Peyer's patch (tissue), 4 donors: ENCODE measurements around the gene GPLD1. TPM values are rescaled to one million over a fixed set of nuclear protein-coding genes. Genes with fewer than 3 reads are reported as not detected.

Experiments
- DNase-seq, 3 donors: peaks; one replicate each; pipeline ENCODE4 v3.0.0-alpha.2; 2017 to 2019
- H3K27ac ChIP-seq, 4 donors: fragments of 200-600 bp; sonication (generic); one replicate each; pipeline ENCODE4 v1.5.1; 2016 to 2019
- H3K27me3 ChIP-seq, 2 donors: fragments of 200-600 bp; sonication (generic); one replicate each; pipeline ENCODE4 v1.5.1; 2019
- H3K36me3 ChIP-seq, 3 donors: fragments of 200-600 bp; sonication (generic); one replicate each; pipeline ENCODE4 v1.5.1; 2016 to 2019
- H3K4me1 ChIP-seq, 4 donors: fragments of 200-600 bp; sonication (generic); one replicate each; pipeline ENCODE4 v1.5.1; 2016 to 2019
- H3K4me3 ChIP-seq, 4 donors: fragments of 200-600 bp; sonication (generic); 1 replicate in 3 of 4; 2 replicates in 1 of 4; pipeline ENCODE4 v1.5.1; 2016 to 2019; ENCODE audit warnings: mild to moderate bottlenecking in 1 of 4
- H3K9me3 ChIP-seq, 4 donors: fragments of 200-600 bp; sonication (generic); one replicate each; pipeline ENCODE4 v1.5.1; 2016 to 2019; ENCODE audit warnings: mild to moderate bottlenecking in 1 of 4
- POLR2A ChIP-seq, 2 donors: fragments of 450-650 bp; IDR thresholded peaks; one replicate each; pipeline ENCODE4 v1.5.1; 2017; ENCODE audit warnings: antibody characterized with exemption in 2 of 2, mild to moderate bottlenecking in 2 of 2, moderate library complexity in 2 of 2
- total RNA-seq, 4 donors: library from RNA; depleted of rRNA; stranded (reverse); fragments of >200 nt; gene quantifications; one replicate each; pipeline ENCODE4 v1.1.0, GENCODE V29; 2016
- TF ChIP-seq, protein P1 (sequence below), 6 experiments: fragments of 450-650 bp in 4 of 6; fragments of 200-600 bp in 2 of 6; sonication (generic) in 1 of 6; IDR thresholded peaks; one replicate each; pipeline ENCODE4 v1.5.1; 2017 to 2019; ENCODE audit warnings: antibody characterized with exemption in 6 of 6, mild to moderate bottlenecking in 3 of 6, moderate library complexity in 1 of 6

GPLD1 gene
- total RNA-seq, 4 donors from 2014 or later: 2.1 TPM; not detected in 3

DNA sequence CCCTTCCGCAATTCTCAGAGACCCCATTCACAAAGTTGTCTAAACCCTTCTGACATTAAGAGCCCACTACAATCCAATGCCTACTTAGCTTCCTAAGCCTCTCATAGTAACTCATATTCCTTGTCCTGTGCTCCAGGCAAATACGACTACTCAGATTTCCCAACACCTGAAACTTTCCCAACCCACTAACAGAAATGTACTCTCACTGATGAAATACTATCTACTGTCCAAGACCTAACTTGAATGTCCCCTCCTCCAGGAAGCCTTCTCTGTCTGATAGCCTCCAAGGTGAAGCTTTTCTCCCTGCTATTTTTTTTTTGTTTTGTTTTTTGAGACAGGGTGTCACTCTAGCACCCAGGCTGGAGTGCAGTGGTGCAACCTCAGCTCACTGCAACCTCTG, 30.4 kb downstream of the GPLD1 start:
- H3K9me3 ChIP-seq: no peaks in the 10 kb centered on the region
- DNase-seq: no peak
- H3K27ac ChIP-seq: no peak overlapping the region
- no peak for TF ChIP-seq POLR2A (IDR thresholded peaks at IDR 0.05)
- TF ChIP-seq, protein P1, sequence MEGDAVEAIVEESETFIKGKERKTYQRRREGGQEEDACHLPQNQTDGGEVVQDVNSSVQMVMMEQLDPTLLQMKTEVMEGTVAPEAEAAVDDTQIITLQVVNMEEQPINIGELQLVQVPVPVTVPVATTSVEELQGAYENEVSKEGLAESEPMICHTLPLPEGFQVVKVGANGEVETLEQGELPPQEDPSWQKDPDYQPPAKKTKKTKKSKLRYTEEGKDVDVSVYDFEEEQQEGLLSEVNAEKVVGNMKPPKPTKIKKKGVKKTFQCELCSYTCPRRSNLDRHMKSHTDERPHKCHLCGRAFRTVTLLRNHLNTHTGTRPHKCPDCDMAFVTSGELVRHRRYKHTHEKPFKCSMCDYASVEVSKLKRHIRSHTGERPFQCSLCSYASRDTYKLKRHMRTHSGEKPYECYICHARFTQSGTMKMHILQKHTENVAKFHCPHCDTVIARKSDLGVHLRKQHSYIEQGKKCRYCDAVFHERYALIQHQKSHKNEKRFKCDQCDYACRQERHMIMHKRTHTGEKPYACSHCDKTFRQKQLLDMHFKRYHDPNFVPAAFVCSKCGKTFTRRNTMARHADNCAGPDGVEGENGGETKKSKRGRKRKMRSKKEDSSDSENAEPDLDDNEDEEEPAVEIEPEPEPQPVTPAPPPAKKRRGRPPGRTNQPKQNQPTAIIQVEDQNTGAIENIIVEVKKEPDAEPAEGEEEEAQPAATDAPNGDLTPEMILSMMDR (IDR thresholded peaks at IDR 0.05): no peak
- H3K4me3 ChIP-seq: no peak overlapping the region
- H3K4me1 ChIP-seq: no peaks in the 10 kb centered on the region
- no peaks in the 10 kb centered on the region for H3K27me3 ChIP-seq
- no peaks in the 10 kb centered on the region for H3K36me3 ChIP-seq

DNA sequence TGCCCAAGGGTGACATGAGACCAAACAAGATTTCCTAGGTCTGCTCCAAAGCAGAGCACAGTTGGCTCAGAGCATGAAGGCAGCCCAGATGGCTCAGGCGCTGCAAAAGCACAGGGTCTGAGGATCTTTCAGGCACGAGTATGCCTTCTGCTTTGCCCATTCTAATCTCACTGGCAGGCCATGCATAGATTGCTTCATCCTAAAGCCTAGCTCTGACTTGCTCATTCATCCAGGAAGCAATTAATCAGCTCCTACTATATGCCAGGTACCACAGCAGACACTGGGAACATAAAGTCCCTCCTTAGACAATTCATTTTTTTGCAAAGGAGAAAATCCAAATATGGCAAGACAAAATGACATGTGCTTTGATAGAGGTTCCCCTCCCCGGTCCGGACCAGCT, 31.2 kb downstream of the GPLD1 start:
- no peaks in the 10 kb centered on the region for H3K9me3 ChIP-seq
- no peaks in the 10 kb centered on the region for H3K4me1 ChIP-seq
- H3K27me3 ChIP-seq: no peaks in the 10 kb centered on the region
- H3K4me3 ChIP-seq: no peak overlapping the region
- H3K27ac ChIP-seq: no peak overlapping the region
- TF ChIP-seq POLR2A (IDR thresholded peaks at IDR 0.05): no peak
- TF ChIP-seq, protein P1 (IDR thresholded peaks at IDR 0.05): no peak
- no peak for DNase-seq
- no peaks in the 10 kb centered on the region for H3K36me3 ChIP-seq

DNA sequence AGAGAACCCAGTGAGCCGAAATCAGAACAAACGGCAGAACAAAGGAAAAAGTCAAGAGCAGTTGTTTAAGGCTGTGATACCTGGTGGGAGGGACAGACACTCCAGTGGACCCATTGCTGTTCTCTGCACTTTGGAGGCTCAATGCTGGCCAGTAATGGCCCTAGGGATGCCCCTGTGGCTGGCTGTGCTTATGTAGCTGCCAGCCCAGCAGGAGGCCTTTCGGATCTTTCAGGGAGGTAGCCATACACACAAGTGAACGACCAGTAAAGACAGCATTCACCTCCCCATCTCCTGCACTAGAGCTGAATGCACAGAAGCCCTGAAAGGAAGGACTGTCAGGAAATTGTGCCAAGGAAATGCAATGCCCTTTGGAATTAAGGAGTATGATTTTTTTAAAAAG, 34.3 kb downstream of the GPLD1 start:
- Histone ChIP-seq H3K4me1 (no peaks in the 10 kb centered on the region), H3K36me3 (no peaks in the 10 kb centered on the region), H3K27me3 (no peaks in the 10 kb centered on the region), H3K9me3 (no peaks in the 10 kb centered on the region), H3K4me3 (no peak overlapping the region), H3K27ac (no peak overlapping the region)
- DNase-seq: no peak
- TF ChIP-seq POLR2A (IDR thresholded peaks at IDR 0.05): no peak
- TF ChIP-seq, protein P1 (IDR thresholded peaks at IDR 0.05): no peak

DNA sequence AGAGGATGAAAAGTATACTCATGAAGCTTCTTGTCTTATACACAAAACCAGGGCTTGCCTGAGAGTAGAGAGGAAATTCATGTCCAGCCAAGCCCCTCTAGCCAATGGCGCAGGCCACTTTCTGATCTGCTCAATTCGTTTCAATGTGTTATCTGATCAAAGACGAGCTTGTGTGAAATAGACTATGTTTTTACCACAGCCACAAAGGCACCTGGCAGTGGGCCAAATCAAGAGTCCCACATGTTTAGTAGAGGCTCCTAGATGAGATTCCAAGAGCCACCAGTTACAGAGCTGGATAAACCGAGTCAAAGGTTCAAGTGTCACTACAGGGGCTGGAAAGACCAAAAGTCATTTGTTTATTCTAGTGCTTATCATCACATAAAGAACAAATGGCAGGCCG, 34.9 kb downstream of the GPLD1 start:
- no peaks in the 10 kb centered on the region for H3K27me3 ChIP-seq
- no peak overlapping the region for H3K27ac ChIP-seq
- no peak overlapping the region for H3K4me3 ChIP-seq
- no peaks in the 10 kb centered on the region for H3K36me3 ChIP-seq
- H3K4me1 ChIP-seq: no peaks in the 10 kb centered on the region
- no peak for DNase-seq
- no peak for TF ChIP-seq POLR2A (IDR thresholded peaks at IDR 0.05)
- TF ChIP-seq, protein P1 (IDR thresholded peaks at IDR 0.05): no peak
- H3K9me3 ChIP-seq: no peaks in the 10 kb centered on the region

DNA sequence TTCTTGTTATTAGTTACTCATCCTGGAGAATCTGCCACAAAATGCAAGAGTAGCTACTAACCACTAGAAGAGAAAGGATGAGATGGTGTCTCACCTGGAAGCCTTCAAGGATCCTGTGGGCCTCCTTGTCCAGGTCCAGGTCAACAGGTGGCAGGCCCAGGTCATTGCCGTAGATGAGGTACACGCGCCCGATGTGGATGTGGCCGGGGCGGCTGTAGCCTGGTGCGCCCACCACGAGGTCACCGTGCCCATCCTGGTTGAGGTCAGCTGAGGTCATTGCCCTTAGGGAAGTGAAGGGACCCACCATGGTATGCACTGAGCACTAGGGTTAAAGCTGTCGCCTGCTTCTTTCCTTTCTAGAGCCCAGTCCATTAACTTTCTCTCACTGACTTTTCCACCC, 35.5 kb downstream of the GPLD1 start:
- no peaks in the 10 kb centered on the region for H3K4me1 ChIP-seq
- H3K27ac ChIP-seq: no peak overlapping the region
- H3K4me3 ChIP-seq: no peak overlapping the region
- H3K27me3 ChIP-seq: no peaks in the 10 kb centered on the region
- DNase-seq: no peak
- H3K9me3 ChIP-seq: no peaks in the 10 kb centered on the region
- no peaks in the 10 kb centered on the region for H3K36me3 ChIP-seq
- TF ChIP-seq, protein P1 (IDR thresholded peaks at IDR 0.05): no peak
- no peak for TF ChIP-seq POLR2A (IDR thresholded peaks at IDR 0.05)
